Astrocyte (in vitro differentiated cells and primary cell): ENCODE measurements around the gene FST.

Experiments
- EZH2 ChIP-seq: IDR thresholded peaks from 2 replicates; pipeline ENCODE4 v1.6.1; 2012; ENCODE audit warnings: mild to moderate bottlenecking, low read length, inconsistent platforms; ENCODE audit not compliant: insufficient read depth
- TF ChIP-seq, protein P1 (sequence below): IDR thresholded peaks from 2 replicates; pipeline ENCODE4 v1.5.1; 2011; ENCODE audit warnings: low read depth, mild to moderate bottlenecking, inconsistent platforms, low read length, moderate library complexity; ENCODE audit not compliant: insufficient read depth

DNA sequence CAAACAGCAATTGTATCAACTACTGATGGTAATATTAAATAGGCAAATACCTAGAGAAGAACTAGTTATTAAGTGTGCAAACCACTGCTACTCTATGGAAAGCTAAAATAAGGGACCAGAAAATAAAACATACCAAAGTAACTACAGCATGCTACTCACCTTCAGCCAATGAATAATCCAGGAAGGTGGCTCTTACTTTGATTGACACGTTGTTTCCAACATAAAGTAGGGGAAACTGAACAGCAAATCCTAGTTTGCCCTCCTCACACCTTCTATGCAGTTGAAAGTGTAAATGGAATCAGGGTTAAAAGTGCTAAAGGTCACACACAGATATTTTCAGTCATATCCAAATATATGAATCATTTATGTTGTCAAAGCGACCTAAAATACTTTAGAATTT is 5.1 kb upstream of the FST start:
- TF ChIP-seq, protein P1, sequence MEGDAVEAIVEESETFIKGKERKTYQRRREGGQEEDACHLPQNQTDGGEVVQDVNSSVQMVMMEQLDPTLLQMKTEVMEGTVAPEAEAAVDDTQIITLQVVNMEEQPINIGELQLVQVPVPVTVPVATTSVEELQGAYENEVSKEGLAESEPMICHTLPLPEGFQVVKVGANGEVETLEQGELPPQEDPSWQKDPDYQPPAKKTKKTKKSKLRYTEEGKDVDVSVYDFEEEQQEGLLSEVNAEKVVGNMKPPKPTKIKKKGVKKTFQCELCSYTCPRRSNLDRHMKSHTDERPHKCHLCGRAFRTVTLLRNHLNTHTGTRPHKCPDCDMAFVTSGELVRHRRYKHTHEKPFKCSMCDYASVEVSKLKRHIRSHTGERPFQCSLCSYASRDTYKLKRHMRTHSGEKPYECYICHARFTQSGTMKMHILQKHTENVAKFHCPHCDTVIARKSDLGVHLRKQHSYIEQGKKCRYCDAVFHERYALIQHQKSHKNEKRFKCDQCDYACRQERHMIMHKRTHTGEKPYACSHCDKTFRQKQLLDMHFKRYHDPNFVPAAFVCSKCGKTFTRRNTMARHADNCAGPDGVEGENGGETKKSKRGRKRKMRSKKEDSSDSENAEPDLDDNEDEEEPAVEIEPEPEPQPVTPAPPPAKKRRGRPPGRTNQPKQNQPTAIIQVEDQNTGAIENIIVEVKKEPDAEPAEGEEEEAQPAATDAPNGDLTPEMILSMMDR, result no peak
- TF ChIP-seq EZH2, result no peak
